H1 (cell line): Measurements from ENCODE around the gene SLC25A22. TPM values are rescaled to one million over a fixed set of nuclear protein-coding genes. Genes with fewer than 3 reads are reported as not detected.

ENCODE experiments used
- CEBPB ChIP-seq: IDR thresholded peaks from 2 replicates; pipeline ENCODE4 v1.6.1; 2012; ENCODE audit warnings: low read depth, low read length
- CHD7 ChIP-seq: fragments of 300-600 bp; sonication (generic); IDR thresholded peaks from 2 replicates; pipeline ENCODE4 v1.7.1; 2012; ENCODE audit warnings: low read length, moderate library complexity, mild to moderate bottlenecking, inconsistent platforms; ENCODE audit not compliant: insufficient replicate concordance
- HDAC2 ChIP-seq, 2 experiments: fragments of 300-600 bp in 1 of 2; sonication (generic) in 1 of 2; IDR thresholded peaks; 2 replicates each; pipeline ENCODE4 v1.6.1; 2011 to 2012; ENCODE audit warnings: low read depth in 2 of 2, low read length in 2 of 2, mild to moderate bottlenecking in 2 of 2, moderate library complexity in 2 of 2, borderline replicate concordance in 1 of 2, inconsistent platforms in 1 of 2
- MAFK ChIP-seq: IDR thresholded peaks from 2 replicates; pipeline ENCODE4 v1.6.1; 2012; ENCODE audit warnings: low read depth, mild to moderate bottlenecking, improper control_type of control experiment, low read length
- NANOG ChIP-seq: IDR thresholded peaks from 2 replicates; pipeline ENCODE4 v1.6.1; 2011; ENCODE audit warnings: low read length, low read depth, mild to moderate bottlenecking, inconsistent platforms; ENCODE audit not compliant: insufficient read depth, poor library complexity, severe bottlenecking
- SIN3A ChIP-seq, 2 experiments: IDR thresholded peaks in 1 of 2; conservative IDR thresholded peaks in 1 of 2; 2 replicates each; pipeline ENCODE4 v1.6.1; 2011 to 2012; ENCODE audit warnings: low read length in 2 of 2, improper control_type of control experiment in 1 of 2, low read depth in 1 of 2, mild to moderate bottlenecking in 1 of 2
- TAF1 ChIP-seq: IDR thresholded peaks from 2 replicates; pipeline ENCODE4 v1.6.1; 2011; ENCODE audit warnings: mild to moderate bottlenecking, low read depth, low read length
- ZNF274 ChIP-seq: IDR thresholded peaks from 2 replicates; pipeline ENCODE4 v1.7.0; 2012; ENCODE audit warnings: low read length, borderline replicate concordance; ENCODE audit errors: extremely low read depth
- polyA plus RNA-seq, 7 experiments: library from polyadenylated mRNA; depleted of rRNA in 3 of 7; stranded (reverse) in 5 of 7; unstranded in 2 of 7; fragments of >200 nt in 5 of 7; fragments of 200-250 nt in 2 of 7; gene quantifications; 1 replicate in 5 of 7; 2 replicates in 1 of 7; 4 replicates in 1 of 7; pipeline versions ENCODE4 v1.2.1 to v1.2.3, GENCODE V29; 2011 to 2013; ENCODE audit warnings: missing spikeins in 2 of 7, mixed read lengths in 2 of 7
- total RNA-seq: library from RNA; stranded (reverse); fragmentation: NEBNext Ultra II Directional; extraction: Animal tissue kit (Norgen Biotek cat#: 25700); gene quantifications from 2 replicates; pipeline ENCODE4 v1.2.1, GENCODE V29; 2021

SLC25A22 gene
- total and polyA plus RNA-seq, 2 of the 8 experiments (the other 6 are each of a cell fraction or from before 2014, with no cell fraction given) = 31.5 to 48.0 TPM

- TF ChIP-seq TAF1 = peak; percentile 99
- TF ChIP-seq ZNF274 = no peak
- TF ChIP-seq NANOG = no peak
- TF ChIP-seq SIN3A (conservative IDR thresholded peaks at IDR 0.05 in 1 of 2, IDR thresholded peaks at IDR 0.05 in 1 of 2; ENCODE audit: low read depth in 1 of 2, low read length in 2 of 2) = peak; percentile 91 to 94
- TF ChIP-seq CHD7 = no peak
- TF ChIP-seq HDAC2 (IDR thresholded peaks at IDR 0.05; ENCODE audit: borderline replicate concordance in 1 of 2, low read depth in 2 of 2, low read length in 2 of 2) = 0 out of 4 replicates have a peak, but pooled peaks of 1 of the 2 experiments have one; percentile 41
- TF ChIP-seq CEBPB = 0 out of 2 replicates have a peak, but pooled peaks have one; percentile 19
- TF ChIP-seq MAFK = no peak
Measured at GRCh38 chr11:842370-843002, 44.4 kb upstream of the SLC25A22 start, which contains the start of the genes POLR2L and TSPAN4 (continued).
